IPS-18c (cell line): ENCODE data around the gene CNOT2.

Experiments
- H3K4me3 ChIP-seq: 2 replicates; pipeline ENCODE4 v1.7.0; 2013; ENCODE audit warnings: low read depth, mild to moderate bottlenecking, low read length, moderate library complexity; ENCODE audit not compliant: insufficient read depth
- H3K9me3 ChIP-seq: one replicate; pipeline ENCODE4 v1.6.1; 2013; ENCODE audit warnings: mild to moderate bottlenecking, low read length, moderate library complexity; ENCODE audit not compliant: control insufficient read depth, insufficient read depth

The CNOT2 gene

DNA sequence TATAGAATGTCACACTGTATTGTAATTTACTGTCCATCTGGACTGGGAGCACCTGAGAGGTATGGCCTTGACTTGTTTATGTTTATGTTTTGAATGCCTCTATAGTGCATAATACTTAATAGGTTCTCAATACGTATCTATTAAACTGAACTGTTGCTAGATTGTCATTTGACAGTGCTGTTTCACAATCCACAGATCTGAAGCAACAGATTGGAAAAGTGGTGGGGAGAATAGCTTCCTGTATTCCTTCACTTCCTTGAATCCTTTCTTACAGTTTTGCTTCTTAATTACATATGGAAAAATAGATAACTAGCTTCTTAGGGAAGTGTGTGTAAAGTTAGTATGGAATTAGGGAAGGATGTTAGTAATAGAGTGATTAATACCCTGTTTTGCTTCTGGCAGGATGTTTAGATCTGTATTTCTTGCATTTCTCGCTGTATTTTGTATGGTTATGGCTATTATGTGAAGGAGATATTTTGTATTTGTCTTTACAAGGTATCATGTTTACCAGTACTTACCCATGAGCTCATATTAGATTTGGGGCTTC is 4.5 kb downstream of the CNOT2 start:
- Histone ChIP-seq H3K4me3 (no peak overlapping the region), H3K9me3 (peaks cover 3% of the 10 kb centered on the region)

- H3K9me3 ChIP-seq = no peaks in the 10 kb centered on the region
- H3K4me3 ChIP-seq = no peak overlapping the region
These were observed 5.6 kb downstream of the CNOT2 start for GRCh38 chr12:70248876-70249275.

- Histone ChIP-seq H3K9me3 (no peaks in the 10 kb centered on the region), H3K4me3 (no peak overlapping the region)
These were observed 6.7 kb downstream of the CNOT2 start for GRCh38 chr12:70249903-70250302.

GRCh38 chr12:70251226-70251625 is 8.0 kb downstream of the CNOT2 start:
- Histone ChIP-seq H3K4me3 (no peak overlapping the region), H3K9me3 (no peaks in the 10 kb centered on the region)

GRCh38 chr12:70251661-70252060 is 8.4 kb downstream of the CNOT2 start:
- no peak overlapping the region for H3K4me3 ChIP-seq
- no peaks in the 10 kb centered on the region for H3K9me3 ChIP-seq

DNA sequence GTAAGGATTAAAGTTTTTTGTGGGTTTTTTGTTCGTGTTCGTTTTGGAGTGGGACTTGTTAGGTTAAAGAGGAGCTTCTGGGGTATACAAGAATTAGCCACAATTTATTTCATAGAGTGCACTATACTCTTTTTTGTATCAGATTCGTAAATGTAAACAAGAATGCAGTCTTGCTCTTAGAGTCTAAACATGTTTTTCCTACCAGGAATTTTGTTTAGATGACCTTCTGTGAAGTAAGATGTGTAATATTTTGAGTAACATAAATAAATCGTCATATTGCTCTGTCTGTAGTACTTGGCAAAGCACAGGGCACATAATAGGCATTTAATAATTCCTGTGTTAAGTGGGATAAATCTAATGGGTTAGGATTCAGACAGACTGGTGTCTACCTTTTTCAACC is 9.6 kb downstream of the CNOT2 start:
- no peak overlapping the region for H3K4me3 ChIP-seq

GRCh38 chr12:70254225-70254624 is 11.0 kb downstream of the CNOT2 start:
- no peaks in the 10 kb centered on the region for H3K9me3 ChIP-seq
- no peak overlapping the region for H3K4me3 ChIP-seq

More for the DNA sequence above, 9.6 kb downstream of the CNOT2 start:
- no peaks in the 10 kb centered on the region for H3K9me3 ChIP-seq

DNA sequence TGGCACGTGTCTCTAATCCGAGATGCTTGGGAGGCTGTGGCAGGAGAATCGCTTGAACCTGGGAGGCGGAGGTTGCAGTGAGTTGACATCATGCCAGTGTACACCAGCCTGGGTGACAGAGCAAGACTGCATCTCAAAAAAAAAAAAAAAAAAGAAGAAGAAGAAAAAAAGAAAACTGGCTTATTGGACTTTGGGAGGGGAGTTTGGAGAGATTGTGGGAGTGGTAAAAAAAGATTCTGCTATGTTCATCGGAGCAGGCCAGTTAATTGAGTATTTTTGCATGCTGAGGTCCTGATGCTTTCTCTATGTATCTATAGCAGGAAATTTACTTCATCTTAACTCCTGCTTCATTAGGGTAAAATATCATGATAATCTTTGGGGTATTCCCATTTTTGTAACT is 11.6 kb downstream of the CNOT2 start:
- no peak overlapping the region for H3K4me3 ChIP-seq
- H3K9me3 ChIP-seq = no peaks in the 10 kb centered on the region

DNA sequence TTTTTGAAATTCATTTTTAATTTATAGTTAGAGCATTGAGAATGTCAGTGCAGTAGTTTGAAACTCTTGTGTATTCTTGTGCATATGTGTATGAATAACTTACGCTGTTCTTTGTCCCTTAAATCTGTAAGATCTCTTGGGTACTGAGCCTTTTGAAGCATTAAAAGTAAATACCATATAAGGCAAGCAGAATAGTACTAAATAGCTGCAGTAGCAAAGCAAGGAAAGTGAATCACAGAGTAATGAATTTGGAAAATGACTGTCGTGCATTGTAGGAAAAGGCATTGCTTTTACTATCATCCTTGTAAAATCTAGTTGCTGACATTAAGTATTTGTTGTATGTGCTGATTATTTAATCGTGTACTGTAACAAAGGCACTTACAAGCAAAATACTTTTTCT is 12.1 kb downstream of the CNOT2 start:
- H3K4me3 ChIP-seq = no peak overlapping the region
- no peaks in the 10 kb centered on the region for H3K9me3 ChIP-seq

DNA sequence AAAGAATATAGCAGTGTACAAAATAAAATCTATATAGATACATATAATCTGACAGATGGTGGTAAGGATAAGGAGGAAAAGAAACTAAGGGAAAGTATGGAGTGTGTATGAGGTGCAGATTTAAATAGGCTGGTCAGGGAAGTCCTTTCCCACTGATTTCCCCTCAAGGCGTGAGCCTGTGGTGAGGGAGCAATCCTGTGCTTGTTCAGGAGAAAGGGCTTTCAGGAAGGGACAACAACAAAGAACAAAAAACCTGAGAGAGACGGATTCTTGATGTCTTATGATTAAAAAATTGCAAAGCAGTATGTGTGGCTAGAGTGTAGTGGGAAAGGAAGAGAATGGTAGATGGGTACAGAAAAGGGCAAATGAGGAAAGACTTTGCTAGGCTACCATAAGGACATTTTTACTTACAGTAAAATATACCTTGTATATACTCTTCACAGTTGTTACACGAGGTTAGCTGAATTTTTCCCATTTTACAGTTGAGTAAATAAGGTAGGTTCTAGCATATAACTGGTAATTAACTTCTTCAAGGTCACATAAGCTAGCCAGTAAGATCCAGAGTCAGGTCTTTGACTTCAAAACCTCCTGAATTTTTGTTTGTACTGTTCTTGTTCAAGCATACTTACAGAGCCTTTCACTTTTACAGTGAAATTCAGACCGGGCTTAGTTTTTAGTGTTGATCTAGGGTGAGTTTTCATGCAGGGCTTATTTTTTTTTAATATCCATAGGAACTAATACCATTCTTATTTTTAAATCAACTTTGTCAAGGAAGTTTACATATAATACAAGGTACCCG is 15.6 kb downstream of the CNOT2 start:
- no peak overlapping the region for H3K4me3 ChIP-seq
- no peaks in the 10 kb centered on the region for H3K9me3 ChIP-seq

- Histone ChIP-seq H3K9me3 (no peaks in the 10 kb centered on the region), H3K4me3 (no peak overlapping the region)
These were observed 17.4 kb downstream of the CNOT2 start for GRCh38 chr12:70260646-70261045.

GRCh38 chr12:70264067-70264867 is 21.0 kb downstream of the CNOT2 start:
- Histone ChIP-seq H3K9me3 (no peaks in the 10 kb centered on the region), H3K4me3 (no peak overlapping the region)

DNA sequence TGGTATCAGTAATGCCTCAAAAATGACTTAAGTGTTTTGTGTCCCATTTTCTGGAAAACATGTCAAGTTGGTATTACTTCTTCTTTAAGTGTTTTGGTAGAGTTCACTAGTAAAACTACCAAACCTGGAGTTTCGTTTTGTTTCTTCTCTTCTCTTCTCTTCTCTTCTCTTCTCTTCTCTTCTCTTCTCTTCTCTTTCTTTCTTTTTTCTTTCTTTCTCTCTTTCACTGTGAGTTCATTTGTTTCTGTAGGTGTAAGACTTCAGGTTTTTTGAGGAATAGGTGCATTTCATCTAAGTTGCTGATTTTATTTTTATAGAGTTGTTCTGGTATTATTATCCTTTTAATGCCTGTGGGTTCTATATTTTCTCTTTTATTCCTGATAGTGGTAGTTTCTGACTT is 21.9 kb downstream of the CNOT2 start:
- Histone ChIP-seq H3K4me3 (no peak overlapping the region), H3K9me3 (no peaks in the 10 kb centered on the region)

- H3K9me3 ChIP-seq = no peaks in the 10 kb centered on the region
- H3K4me3 ChIP-seq = no peak overlapping the region
These were observed 24.3 kb downstream of the CNOT2 start for GRCh38 chr12:70267550-70267949.

GRCh38 chr12:70268972-70269371 is 25.7 kb downstream of the CNOT2 start:
- H3K4me3 ChIP-seq = no peak overlapping the region
- no peaks in the 10 kb centered on the region for H3K9me3 ChIP-seq

- Histone ChIP-seq H3K4me3 (no peak overlapping the region), H3K9me3 (no peaks in the 10 kb centered on the region)
These were observed 26.9 kb downstream of the CNOT2 start for GRCh38 chr12:70270108-70270507.

DNA sequence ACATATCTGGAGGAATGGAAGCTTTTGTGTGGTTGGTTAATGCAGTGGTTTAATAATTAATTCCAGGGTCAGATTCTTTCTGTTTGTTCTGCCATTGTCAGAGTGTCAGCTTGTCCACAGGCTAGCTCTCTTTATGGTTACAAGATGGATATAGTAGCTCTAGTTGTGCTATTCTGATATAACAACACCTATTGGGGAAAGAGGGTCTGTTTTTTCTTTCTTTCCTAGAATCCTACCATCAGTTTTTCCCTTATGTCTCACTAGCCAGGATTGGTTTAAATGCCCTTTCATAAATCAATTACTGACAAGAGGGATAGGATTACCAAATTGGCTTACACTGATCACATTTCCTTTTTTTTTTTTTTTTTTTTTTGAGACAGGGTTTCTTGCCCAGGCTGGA is 27.8 kb downstream of the CNOT2 start:
- Histone ChIP-seq H3K4me3 (no peak overlapping the region), H3K9me3 (no peaks in the 10 kb centered on the region)

DNA sequence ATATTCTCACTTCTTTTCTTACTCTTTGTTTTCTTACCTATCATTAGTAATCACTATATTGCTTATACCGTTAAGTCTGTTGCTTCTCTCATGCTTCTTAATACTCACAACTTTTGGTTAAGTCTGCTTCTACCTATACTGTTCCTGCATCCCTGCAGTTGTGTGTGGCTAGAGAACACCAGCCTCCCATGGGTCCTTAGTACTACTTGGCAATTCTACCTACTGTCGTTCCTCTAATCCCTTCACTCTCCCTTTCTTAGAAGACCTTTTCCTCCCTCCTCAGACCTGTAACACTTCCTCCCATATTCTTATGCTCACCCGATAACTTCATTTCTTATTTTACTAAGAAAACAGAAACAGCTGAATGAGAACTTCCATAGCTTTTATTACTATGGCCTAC is 29.3 kb downstream of the CNOT2 start:
- H3K9me3 ChIP-seq = no peaks in the 10 kb centered on the region
- no peak overlapping the region for H3K4me3 ChIP-seq
